B cell (primary cell): ENCODE data around the gene TP53BP2. TPM values are rescaled to one million over a fixed set of nuclear protein-coding genes. Genes with fewer than 3 reads are reported as not detected.
A peak's percentile ranks its signal among the peaks of the same experiment; 100 is the strongest.

Experiments
- ATAC-seq: fragments of 200-7000 bp; cut with Tn5 transposase; one replicate; pipeline ENCODE4 v1.10.0; 2021; ENCODE audit warnings: low read depth, mild to moderate bottlenecking, moderate number of reproducible peaks, moderate library complexity
- CTCF ChIA-PET: fragments of 350-600 bp; sonication (Branson Sonifier 250); formaldehyde crosslinking; loops from one replicate; lab custom pipeline; 2021; ENCODE audit warnings: antibody characterized with exemption, inconsistent platforms; lab: Charles Lee
- POLR2A ChIA-PET: fragments of 350-600 bp; sonication (Branson Sonifier 250); formaldehyde crosslinking; loops from one replicate; lab custom pipeline; 2021; ENCODE audit warnings: antibody characterized with exemption; lab: Charles Lee
- DNase-seq: peaks from one replicate; pipeline ENCODE4 v3.0.0; 2013
- H2AFZ ChIP-seq: 2 replicates; pipeline ENCODE4 v1.6.1; 2012; ENCODE audit warnings: mild to moderate bottlenecking, low read depth, low read length; ENCODE audit not compliant: insufficient read depth, poor library complexity, severe bottlenecking
- H3K27ac ChIP-seq, 2 donors: 1 replicate in 1 of 2; 2 replicates in 1 of 2; pipeline ENCODE4 v1.5.1; 2012 to 2013; ENCODE audit warnings: low read length in 2 of 2, mild to moderate bottlenecking in 2 of 2, moderate library complexity in 1 of 2
- H3K27me3 ChIP-seq, 4 experiments: fragments of 200-600 bp in 1 of 4; sonication (generic) in 1 of 4; replicated peaks in 1 of 4; 1 replicate in 2 of 4; 2 replicates in 2 of 4; pipeline versions ENCODE4 v1.6.1 to v1.7.0; 2013 to 2016; ENCODE audit warnings: low read length in 3 of 4, mild to moderate bottlenecking in 2 of 4, mixed read lengths in 1 of 4, moderate library complexity in 1 of 4; ENCODE audit not compliant: insufficient read depth in 4 of 4, control insufficient read depth in 3 of 4; ENCODE audit errors: control extremely low read depth in 1 of 4
- H3K36me3 ChIP-seq, 2 experiments: replicated peaks in 1 of 2; 1 replicate in 1 of 2; 2 replicates in 1 of 2; pipeline versions ENCODE4 v1.6.1 to v1.7.1; 2013; ENCODE audit warnings: low read length in 1 of 2; ENCODE audit not compliant: insufficient read depth in 2 of 2, control insufficient read depth in 1 of 2; ENCODE audit errors: control extremely low read depth in 1 of 2, extremely low read depth in 1 of 2
- H3K4me1 ChIP-seq, 2 donors: fragments of 200-600 bp in 1 of 2; sonication (generic) in 1 of 2; 1 replicate in 1 of 2; 2 replicates in 1 of 2; pipeline versions ENCODE4 v1.5.1 to v1.6.1; 2013 to 2017; ENCODE audit warnings: low read length in 2 of 2; ENCODE audit not compliant: control insufficient read depth in 2 of 2, insufficient read depth in 2 of 2
- H3K4me2 ChIP-seq: replicated peaks from 2 replicates; pipeline ENCODE3; 2012; ENCODE audit warnings: mild to moderate bottlenecking, low read depth, low read length; ENCODE audit not compliant: poor library complexity, severe bottlenecking
- H3K4me3 ChIP-seq, 5 experiments: fragments of 200-600 bp in 1 of 5; sonication (generic) in 1 of 5; 1 replicate in 3 of 5; 2 replicates in 2 of 5; pipeline versions ENCODE4 v1.5.1 to v1.7.0; 2011 to 2016; ENCODE audit warnings: low read length in 4 of 5, mild to moderate bottlenecking in 4 of 5, low read depth in 2 of 5, control low read depth in 1 of 5, moderate library complexity in 1 of 5; ENCODE audit not compliant: insufficient read depth in 1 of 5; ENCODE audit errors: control extremely low read depth in 1 of 5, extremely low read depth in 1 of 5
- H3K79me2 ChIP-seq: fragments of 200-600 bp; sonication (generic); one replicate; pipeline ENCODE4 v1.6.0; 2016; ENCODE audit warnings: low read length; ENCODE audit not compliant: control insufficient read depth, insufficient read depth
- H3K9ac ChIP-seq: fragments of 200-600 bp; sonication (generic); 2 replicates; pipeline ENCODE4 v1.6.1; 2017; ENCODE audit warnings: mild to moderate bottlenecking, low read length, moderate library complexity
- H3K9me3 ChIP-seq, 3 donors: one replicate each; pipeline versions ENCODE4 v1.6.1 to v1.7.1; 2013; ENCODE audit warnings: low read length in 2 of 3; ENCODE audit not compliant: control insufficient read depth in 2 of 3, insufficient read depth in 1 of 3; ENCODE audit errors: control extremely low read depth in 1 of 3
- H4K20me1 ChIP-seq: 2 replicates; pipeline ENCODE4 v1.6.0; 2012; ENCODE audit warnings: mild to moderate bottlenecking, low read length; ENCODE audit not compliant: insufficient read depth, control insufficient read depth, poor library complexity, severe bottlenecking
- H3K27ac Mint-ChIP-seq: one replicate; pipeline ENCODE4 v1.8.0; 2021; ENCODE audit warnings: mixed read lengths
- H3K27me3 Mint-ChIP-seq: one replicate; pipeline ENCODE4 v1.8.0; 2021; ENCODE audit warnings: mixed read lengths
- H3K4me1 Mint-ChIP-seq: one replicate; pipeline ENCODE4 v1.8.0; 2021; ENCODE audit warnings: mixed read lengths
- H3K4me3 Mint-ChIP-seq: one replicate; pipeline ENCODE4 v1.8.0; 2021; ENCODE audit warnings: mixed read lengths
- H3K9me3 Mint-ChIP-seq: one replicate; pipeline ENCODE4 v1.8.0; 2022; ENCODE audit warnings: mixed read lengths; ENCODE audit not compliant: insufficient read depth
- CTCF ChIP-seq: fragments of 200-600 bp; IDR thresholded peaks from one replicate; pipeline ENCODE4 v1.8.0; 2022; ENCODE audit warnings: antibody characterized with exemption, mild to moderate bottlenecking
- EZH2 ChIP-seq: IDR thresholded peaks from 2 replicates; pipeline ENCODE4 v1.6.1; 2012; ENCODE audit warnings: borderline replicate concordance, low read depth, mild to moderate bottlenecking, moderate library complexity, low read length; ENCODE audit not compliant: insufficient read depth, poor library complexity, severe bottlenecking
- WGBS: methylation state at CpG from one replicate; pipeline ENCODE4 v1.1.5; 2013; ENCODE audit warnings: missing lambda C conversion rate; ENCODE audit not compliant: insufficient coverage; 5-methylcytosine and 5-hydroxymethylcytosine counted together
- intact Hi-C: fragments of 100-400 bp; cut with micrococcal nuclease; formaldehyde crosslinking; loops from one replicate; pipeline ENCODE4 v1.10.0; 2022
- polyA plus RNA-seq: library from polyadenylated mRNA; depleted of rRNA; stranded (reverse); fragments of >200 nt; gene quantifications from 2 replicates; pipeline ENCODE4 v1.2.3, GENCODE V29; 2012
- total RNA-seq, 2 donors: library from RNA; stranded (reverse); fragments of 120-200 nt in 1 of 2; gene quantifications; 1 replicate in 1 of 2; 2 replicates in 1 of 2; pipeline versions ENCODE4 v1.2.3 to v1.2.4, GENCODE V29; 2013 to 2022

Gene TP53BP2
- total and polyA plus RNA-seq, 2 donors (not counting 1 experiment from before 2014, with no cell fraction given), result 10.8 to 40.0 TPM

- no peak overlapping the region for H2AFZ ChIP-seq
- Mint-ChIP-seq H3K4me1 (peaks cover 28% of the 10 kb centered on the region), H3K4me3 (peak overlapping the region; percentile 18), H3K27ac (peak overlapping the region; percentile 60), H3K27me3 (no peaks in the 10 kb centered on the region), H3K9me3 (no peaks in the 10 kb centered on the region)
- peak overlapping the region; percentile 3 for H3K4me2 ChIP-seq
- H3K4me1 ChIP-seq, result peaks cover 27 to 34% of the 10 kb centered on the region in 2 donors
- peaks cover 40% of the 10 kb centered on the region for H4K20me1 ChIP-seq
- H3K36me3 ChIP-seq, result no peaks in the 10 kb centered on the region
- H3K9me3 ChIP-seq, result peaks cover 0 to 1% (median 0%) of the 10 kb centered on the region in 3 donors
- ATAC-seq, result peak; percentile 57
- peaks cover 82% of the 10 kb centered on the region for H3K79me2 ChIP-seq
- intact Hi-C loops, result loop anchor here (1.0 kb wide), 1 partner anchor 12 kb away; no protein-coding TSS in a partner anchor
- no peak overlapping the region for H3K9ac ChIP-seq
- no CpG with 5 or more reads among the region's 3 CpGs for WGBS
- ChIA-PET CTCF (interaction anchor here (0.7 to 2.1 kb wide), 3 partner anchors 13 to 46 kb away, joined by 3 to 7 read pairs (median 4); no protein-coding TSS in a partner anchor), POLR2A (no interaction called here)
- DNase-seq, result no peak
- no peak overlapping the region for H3K4me3 ChIP-seq
- H3K27ac ChIP-seq, result peak overlapping the region in 1 of 2 donors; percentile 37
- no peak for TF ChIP-seq EZH2
- TF ChIP-seq CTCF, result no peak
- H3K27me3 ChIP-seq, result no peaks in the 10 kb centered on the region
Observed at GRCh38 chr1:223831755-223832636, 13.8 kb downstream of the TP53BP2 start.

DNA sequence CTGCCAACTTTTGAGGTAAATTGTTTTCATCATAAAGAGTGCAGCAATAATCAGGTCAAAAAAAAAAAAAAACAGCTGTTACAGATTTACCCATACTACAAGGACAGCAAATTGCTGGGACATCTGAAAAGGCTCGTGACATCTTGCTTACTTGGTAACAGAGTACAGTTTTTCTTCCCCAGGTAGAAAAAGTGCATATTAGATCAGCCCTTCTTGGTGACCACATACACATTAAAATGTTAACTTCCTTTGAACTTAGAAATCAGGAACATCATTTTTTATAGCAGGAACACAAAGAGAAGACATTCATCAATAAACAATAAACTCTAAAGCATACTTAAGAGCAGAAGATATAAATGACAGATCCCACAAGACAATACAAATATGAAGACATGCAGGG, 16.1 kb downstream of the TP53BP2 start:
- no peak overlapping the region for H3K9ac ChIP-seq
- H3K9me3 ChIP-seq, result peaks cover 0 to 1% (median 0%) of the 10 kb centered on the region in 3 donors
- peaks cover 36% of the 10 kb centered on the region for H4K20me1 ChIP-seq
- peaks cover 82% of the 10 kb centered on the region for H3K79me2 ChIP-seq
- H3K27me3 Mint-ChIP-seq, result no peaks in the 10 kb centered on the region
- DNase-seq (no peak), ATAC-seq (no peak)
- H3K4me3 Mint-ChIP-seq, result no peak overlapping the region
- peaks cover 51% of the 10 kb centered on the region for H3K4me1 Mint-ChIP-seq
- H3K27ac Mint-ChIP-seq, result no peak overlapping the region
- TF ChIP-seq EZH2 (no peak), CTCF (no peak)
- no peaks in the 10 kb centered on the region for H3K27me3 ChIP-seq
- WGBS, result 100% methylated on average over 1 of the region's 1 CpG
- H2AFZ ChIP-seq, result no peak overlapping the region
- H3K9me3 Mint-ChIP-seq, result no peaks in the 10 kb centered on the region
- intact Hi-C loops, result no loop called here
- CTCF ChIA-PET, result interaction anchor here (1.2 kb wide), 1 partner anchor 11 kb away, joined by 4 read pairs; no protein-coding TSS in a partner anchor
- H3K4me1 ChIP-seq, result peaks cover 27 to 30% of the 10 kb centered on the region in 2 donors
- no peak overlapping the region for H3K4me2 ChIP-seq
- no peak overlapping the region for H3K27ac ChIP-seq
- POLR2A ChIA-PET, result no interaction called here
- no peak overlapping the region for H3K4me3 ChIP-seq
- no peaks in the 10 kb centered on the region for H3K36me3 ChIP-seq
